HG03064 (cell line): ENCODE results near the gene LSP1.
"Not testable (repeated sequence)": the region's sequence is repeated elsewhere in the genome, so short reads cannot be mapped to it uniquely, and the experiment has no call there.

ENCODE experiments used
- ATAC-seq: cut with Tn5 transposase; IDR thresholded peaks from one replicate; pipeline ENCODE4 v1.9.1; 2021; ENCODE audit warnings: low read depth; ENCODE audit not compliant: unreplicated experiment

Gene LSP1

DNA sequence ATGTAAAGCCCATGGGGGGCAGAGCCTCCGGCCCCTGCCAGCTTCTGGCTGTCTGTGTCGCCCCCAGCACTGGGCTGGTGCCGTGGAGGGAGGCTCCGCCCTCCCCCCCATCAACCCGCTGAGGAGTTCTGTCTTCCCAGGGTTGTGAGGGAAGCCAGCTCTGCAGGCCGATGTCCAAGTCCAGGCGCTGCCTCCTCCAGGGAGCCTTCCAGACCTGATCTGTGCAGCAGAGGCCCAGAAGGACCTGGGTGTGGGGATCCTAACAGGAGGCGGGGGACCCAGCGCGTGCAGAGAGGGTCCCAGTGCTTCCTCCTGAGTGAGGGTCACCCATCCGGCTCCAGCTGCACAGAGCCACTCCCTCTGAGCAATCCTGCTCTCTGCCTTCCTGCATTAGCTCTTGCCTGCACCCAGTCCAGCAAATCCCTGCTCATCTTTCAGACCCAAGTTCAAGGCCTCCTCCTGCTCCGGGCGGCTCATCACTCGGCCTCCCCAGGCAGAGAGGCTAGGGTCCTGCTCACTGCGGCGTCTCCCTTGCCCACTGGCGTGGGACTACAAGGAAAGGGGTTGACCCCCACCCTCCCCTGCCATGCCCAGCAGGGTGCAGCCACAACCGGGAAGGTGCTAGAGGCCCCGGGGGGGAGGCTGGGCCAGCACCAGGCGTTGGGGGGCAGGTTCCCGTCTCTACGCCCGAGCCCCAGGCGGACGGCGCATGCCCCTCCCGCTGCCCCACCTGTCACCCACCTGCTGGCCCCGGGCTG, 22.4 kb downstream of the LSP1 start:
- no peak for ATAC-seq

DNA sequence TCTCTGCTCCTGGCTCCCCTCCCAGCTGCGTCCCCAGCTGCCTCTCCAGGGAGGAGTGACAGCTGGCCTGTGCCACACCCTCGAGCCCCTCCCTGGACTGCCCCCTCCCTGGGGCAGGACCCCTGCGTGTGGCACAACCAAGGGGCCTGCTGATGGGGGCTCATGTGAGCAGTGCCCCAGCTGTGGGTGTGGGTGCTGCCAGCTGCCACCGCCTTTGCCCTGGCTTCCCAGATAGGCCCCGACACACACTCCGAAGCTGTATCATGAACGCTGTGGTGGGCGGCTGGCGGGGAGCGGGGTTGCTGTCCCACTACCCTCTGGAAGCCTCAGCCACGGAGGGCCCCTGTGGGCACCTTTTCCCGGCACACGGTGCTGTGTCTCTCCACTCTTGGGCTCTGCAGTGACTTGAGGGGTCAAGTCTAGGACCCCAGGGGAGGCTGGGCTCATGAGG, 23.0 kb downstream of the LSP1 start:
- not testable (repeated sequence) for ATAC-seq

DNA sequence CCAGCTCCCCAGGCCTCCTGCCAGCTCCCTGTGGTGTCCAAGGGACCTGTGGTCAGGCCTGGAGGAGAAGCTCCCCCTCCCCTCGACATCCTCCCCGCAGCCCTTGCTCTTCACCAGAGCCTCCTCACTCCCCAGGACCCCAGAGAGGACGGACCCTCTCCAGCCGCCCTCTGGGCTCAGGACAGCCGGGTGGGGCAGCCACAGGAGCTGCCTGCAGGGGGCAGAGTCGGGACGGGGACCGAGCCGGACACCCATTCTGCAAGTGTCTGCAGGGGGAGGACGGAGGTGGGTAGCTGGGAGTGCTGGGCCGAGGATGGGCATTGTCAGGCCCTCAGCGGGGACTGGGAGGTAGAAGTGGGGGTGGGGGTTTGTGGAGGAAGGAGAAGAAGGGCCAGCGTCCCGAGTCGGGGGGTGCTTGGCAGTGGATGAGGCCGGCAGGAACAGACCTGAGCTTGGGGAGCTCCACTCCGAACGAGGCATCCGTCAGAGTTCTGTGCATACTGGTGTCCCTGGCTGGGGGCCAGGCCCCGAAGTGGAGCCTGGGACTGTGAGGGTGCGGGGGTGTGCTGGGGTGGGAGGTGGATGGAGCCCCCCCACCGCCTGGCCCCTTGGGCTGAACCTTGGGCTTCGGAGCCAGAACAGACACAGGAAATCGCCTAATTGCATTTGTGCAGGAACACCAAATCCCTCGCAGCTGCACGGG, 23.6 kb downstream of the LSP1 start:
- ATAC-seq = no peak

DNA sequence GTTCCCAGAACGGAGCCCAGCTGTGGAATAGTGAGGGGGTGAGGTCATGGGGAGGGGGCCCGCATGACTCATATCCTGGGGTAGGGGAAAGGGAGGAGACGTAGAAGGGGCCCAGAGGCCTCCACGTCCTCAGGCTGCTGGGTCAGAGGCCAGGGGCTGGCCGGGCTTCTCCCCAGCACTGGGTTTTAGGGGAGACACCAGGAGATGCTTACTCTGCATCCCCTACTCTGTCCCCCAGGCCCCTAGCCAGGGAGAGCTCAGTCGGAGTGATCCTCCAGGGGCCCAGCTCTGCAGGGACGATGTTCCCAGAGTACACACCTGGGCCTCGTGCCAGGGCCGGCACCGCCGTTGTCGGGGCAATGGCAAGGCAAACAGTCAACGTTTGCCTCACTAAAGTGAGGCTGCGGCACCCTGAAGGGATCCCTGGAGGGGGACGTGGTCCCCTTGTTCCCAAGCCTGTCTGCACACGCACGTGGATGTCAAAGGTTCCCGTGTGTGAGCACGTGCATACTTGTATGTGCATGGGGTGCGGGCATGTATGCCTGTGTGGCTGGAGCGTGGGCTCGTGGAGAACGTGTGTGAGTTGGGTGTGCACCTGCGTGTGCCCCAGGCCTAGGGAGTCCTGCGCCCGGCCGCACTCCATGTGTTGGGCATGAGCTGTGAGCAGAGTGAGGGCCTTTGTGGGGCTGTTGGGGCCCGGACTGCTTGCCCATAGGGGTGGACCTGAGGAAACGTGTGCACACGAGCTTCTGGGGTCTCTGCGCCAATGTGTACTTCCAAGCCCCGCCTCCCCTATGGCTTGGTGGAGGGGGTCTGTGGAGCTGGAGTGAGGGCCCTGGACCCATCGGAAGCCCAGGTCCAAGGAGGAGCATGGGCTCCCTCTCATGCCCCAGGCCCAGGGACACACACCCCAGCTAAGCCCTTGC, 24.6 kb downstream of the LSP1 start:
- ATAC-seq = no peak

DNA sequence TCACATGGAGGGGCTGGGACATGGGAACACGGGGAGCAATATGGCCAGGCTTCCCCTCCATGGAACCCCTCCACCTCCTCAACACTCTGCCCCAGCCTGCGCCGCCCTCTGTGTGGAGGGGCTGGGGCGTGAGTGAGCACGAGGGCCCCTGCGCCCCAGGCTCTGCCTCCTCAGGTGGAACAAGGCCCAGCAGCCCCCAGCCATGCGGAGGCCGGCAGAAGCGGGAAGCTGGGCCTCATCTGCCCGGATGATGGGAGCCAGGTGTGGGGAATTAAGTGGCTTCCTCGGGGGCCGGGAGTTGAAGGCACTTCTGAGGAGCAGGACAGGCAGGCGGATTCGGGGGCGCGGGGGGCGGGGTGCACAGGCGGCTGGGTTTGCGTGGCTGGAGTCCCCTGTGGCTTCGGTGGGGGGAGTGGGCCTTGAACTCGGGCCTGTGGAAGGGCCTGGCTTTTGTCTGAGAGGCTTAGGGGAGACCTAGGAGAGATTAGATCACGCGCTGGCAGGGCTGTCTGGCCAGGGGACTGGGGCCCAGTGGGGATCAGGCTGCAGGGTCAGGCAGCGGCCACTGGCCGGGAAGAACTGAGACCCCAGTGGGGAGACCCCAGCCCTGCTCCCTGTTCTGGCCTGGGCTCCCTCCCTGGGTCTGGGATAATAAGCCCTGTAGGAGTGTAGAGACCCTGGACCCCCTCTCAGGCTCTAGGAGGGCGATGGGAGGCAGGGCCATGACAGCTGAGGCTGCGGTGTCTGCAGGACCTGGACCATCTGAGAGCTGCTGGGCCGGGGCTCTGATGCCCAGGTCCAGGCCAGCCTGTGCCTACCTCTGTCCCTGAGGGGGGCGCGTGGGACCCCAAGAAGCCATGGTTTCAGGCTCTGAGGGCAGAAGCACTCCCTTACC, 25.5 kb downstream of the LSP1 start:
- ATAC-seq = no peak

DNA sequence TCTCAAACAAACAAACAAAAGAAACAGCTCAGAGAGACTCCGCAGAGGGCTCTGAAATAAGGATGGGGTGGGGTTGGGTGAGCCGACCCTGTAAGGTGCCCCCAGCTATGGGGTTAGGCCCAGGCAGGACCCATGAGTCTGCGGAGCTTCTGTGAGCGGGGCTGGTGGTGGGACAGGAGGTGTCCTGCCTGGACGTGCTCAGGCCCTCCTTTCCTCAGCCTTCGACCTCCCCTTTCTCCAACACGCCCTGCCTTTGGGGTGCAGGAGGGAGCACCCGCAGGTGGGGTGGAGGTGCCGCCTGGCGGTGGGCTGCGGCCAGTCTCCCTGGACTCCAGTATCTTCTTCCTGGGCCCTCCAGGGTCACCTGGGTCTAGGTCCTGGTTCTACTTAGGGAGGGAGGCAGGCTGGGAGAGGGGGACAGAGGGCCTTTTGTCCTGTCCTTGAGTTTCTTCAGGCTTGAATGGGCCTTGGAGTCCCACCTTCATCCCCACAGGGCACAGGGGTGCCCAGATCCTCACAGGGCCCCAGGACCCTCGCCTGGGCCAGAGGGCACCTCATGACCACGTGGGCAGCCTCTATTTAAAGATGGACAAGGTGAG, 26.6 kb downstream of the LSP1 start:
- no peak for ATAC-seq

DNA sequence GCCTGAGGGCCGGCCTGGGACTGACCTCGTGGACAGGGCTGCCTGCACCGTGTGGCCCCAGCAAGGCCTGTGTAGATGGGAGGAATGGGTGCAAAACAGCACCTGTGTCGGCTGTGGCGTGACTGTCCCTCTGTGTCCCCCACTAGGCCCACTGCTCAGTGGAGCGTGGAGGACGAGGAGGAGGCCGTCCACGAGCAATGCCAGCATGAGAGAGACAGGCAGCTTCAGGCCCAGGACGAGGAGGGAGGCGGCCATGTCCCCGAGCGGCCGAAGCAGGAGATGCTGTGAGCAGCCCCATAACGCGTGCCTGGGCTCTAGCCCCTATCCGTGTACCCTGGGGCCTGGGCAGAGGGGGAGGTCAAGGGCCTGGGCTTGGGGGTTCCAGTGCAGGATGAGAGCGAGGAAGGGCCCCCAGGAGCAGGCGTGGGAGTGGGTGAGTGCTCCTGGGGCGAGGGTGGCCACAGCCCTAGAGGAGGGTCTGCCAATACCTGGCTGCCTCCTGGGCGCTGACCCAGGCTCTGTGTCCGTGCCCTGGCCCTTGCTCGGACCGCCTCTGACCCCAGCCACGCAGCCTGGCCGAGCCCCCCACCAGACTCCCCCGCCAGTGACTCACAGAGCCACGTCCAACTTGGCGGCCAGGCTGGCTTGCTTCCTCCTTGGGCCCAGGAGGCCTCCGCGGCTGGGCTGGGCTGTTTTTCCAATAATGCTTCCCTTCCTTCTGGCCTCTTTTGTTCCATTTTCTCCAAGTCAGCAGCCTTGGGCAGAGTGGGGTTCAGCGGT, 27.2 kb downstream of the LSP1 start:
- ATAC-seq = no peak

DNA sequence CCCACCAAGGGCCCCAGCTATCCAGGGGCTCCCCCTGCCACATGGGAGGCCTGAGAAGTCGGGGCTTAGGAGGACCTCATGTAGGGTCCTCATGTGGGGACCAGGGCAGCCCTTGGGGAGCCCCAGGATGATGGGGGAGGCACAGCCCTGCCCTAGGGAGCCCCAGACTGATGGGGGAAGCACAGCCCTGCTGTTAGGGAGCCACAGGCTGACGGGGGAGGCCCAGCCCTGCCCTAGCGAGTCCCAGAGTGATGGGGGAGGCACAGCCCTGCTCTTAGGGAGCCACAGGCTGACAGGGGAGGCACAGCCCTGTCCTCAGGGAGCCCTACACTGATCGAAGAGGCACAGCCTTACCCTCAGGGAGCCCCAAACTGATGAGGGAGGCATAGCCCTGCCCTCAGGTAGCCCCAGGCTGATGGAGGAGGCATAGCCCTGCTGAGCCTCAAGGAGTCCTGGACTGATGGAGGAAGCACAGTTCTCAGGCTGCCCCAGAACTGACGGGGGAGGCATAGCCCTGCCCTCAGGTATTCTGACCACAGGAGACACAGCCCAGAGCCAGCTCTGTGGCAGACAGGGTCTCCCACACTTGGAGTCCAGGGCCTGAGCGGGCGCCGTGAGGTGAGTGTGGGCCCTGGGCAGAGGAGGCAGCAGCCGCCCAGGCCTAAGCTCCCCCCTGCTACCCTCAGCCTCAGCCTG, 28.0 kb downstream of the LSP1 start:
- ATAC-seq = no peak

DNA sequence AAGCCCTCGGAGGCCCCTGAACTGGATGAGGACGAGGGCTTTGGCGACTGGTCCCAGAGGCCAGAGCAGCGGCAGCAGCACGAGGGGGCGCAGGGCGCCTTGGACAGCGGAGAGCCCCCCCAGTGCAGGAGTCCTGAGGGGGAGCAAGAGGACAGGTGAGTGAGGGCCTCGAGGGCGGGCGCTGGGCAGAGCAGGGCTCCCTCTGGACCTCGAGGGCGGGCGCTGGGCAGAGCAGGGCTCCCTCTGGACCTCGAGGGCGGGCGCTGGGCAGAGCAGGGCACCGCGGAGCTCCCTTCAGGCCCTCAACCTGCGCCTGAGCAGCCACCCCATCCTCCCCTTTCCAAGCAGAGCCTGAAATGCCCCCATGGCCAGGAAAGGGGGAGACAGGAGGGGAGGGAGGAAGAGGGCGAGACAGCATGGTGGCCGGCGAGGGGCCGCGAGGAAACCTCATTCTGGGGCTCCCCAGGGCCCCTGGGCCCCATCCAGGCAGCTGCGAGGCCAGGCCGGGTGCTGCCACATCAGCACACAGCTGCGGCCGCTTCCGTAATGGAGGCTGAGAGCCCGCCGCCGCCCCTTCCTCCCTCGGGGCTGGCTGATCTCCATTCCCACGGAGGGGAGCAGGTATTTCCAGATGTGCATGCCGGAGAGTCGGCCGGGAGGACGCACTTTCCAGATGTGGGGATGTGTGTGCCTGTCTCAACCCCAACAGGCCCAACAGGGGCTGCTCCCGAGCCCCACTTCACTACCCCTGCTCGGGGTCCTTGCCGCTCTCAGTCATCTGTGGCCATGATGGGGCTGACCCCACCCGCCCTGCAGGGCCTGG, 28.8 kb downstream of the LSP1 start:
- no peak for ATAC-seq

DNA sequence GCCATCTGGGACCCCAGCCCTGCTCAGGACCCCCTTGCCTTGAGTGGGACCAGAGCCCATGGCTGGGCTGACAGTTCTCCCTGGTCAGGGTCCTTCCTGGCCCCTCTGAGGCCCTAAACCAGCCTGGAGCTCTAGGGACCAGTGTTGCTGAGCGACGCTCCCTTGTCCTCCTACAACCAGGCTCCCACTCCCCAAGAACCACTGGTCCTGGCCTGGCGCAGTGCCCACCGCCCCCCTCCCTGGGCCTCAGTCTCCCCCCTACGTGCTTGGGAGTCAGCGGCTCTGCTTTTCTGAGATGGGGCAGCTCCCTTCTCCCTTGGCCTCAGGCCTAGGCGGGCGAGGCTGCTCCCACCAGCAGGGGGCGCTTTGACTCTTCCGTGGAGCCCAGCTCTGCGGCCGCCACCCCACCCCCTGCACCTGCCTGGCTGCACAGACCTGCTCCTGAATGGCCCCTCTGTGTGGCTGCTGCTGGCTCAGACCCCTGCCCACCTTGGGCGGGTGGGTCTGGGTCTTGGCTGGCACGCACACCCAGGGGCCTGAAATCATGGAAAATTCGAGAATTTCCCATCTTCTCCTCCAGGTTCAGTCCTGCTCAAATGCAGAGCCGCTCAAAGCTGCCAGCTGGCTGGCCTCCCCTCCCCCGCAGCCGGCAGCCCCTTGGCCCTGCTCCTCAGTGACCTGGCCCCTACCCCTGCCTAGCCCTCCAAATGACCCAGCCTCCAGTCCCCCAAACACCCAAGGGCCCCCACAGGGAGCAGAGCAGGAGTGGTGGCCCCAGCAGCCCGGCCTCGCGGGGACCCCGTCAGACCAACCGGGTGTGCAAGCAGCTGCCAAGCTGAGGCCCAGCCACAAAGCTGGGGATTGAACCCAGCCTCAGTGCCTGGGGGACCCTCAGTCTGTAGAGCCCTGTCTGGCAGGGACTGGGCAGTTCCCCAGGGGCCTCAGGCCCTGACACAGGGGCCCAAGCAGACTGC, 29.7 kb downstream of the LSP1 start:
- ATAC-seq = no peak

DNA sequence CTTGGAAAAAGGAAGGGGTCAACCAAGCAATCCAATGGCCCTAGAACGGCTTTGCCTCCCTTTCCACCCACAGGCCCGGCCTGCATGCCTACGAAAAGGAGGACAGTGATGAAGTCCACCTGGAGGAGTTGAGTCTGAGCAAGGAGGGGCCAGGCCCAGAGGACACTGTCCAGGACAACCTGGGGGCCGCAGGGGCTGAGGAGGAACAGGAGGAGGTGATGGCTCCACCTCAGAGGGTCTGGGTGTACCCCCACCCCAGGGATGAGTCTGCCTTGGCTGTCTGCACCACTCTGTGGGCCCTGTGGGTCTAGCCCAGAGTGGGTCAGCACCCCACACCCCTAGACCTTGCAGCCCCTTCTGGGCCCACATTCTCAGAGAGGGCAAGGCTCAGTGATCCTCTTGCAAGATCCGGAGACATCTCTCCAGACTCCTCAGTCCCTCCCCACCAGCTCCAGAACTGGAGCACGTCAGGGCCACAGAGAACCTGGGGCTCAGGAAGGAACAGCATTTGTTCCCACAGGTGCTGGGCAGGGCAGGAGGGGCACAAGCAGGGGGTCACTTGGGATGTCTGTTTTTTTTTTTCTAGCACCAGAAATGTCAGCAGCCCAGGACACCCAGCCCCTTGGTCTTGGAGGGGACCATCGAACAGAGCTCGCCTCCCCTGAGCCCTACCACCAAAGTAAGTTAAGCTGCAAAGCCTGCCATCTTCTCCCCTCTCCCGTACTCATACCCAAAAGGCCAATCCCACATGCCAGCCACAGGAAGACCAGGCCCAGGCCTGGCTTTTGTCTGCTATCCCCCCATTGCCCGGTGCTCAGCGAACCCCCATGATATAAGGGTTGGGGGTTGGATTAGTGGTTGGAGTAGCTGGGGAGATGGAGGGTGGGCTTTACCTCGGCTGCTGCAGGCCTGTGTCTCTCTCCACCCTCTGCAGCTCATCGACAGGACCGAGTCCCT, 30.7 kb downstream of the LSP1 start:
- no peak for ATAC-seq

DNA sequence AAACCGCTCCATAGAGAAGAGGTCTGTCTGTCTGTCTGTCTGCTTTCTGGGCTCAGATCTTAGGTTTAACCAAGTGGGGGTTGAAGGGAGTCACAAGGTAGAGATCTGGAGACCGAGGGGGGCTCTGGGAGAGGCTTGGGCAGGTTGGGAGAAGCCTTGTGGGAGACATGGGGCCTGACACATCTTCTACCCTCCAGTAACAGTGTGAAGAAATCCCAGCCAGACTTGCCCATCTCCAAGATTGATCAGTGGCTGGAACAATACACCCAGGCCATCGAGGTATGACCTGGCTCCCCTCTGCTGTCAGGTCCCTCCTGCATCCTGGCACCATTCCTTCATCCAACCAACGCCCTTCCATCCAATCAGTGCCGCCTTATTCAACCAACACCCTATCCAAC, 31.4 kb downstream of the LSP1 start:
- no peak for ATAC-seq

DNA sequence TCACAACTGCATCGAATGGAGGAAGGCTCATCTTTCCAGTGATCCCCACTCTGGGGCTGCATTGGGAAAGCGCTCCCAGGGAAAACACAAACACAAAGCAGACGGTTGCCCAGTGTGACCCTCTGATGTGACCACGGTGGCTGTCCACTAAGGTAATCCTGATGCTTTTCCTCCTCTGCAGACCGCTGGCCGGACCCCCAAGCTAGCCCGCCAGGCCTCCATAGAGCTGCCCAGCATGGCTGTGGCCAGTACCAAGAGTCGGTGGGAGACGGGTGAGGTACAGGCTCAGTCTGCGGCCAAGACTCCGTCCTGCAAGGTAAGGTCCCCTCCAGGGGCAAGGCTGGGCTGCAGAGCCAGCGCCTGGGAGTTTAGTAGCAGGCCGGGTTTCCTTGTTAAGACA, 33.7 kb downstream of the LSP1 start:
- ATAC-seq = not testable (repeated sequence)

DNA sequence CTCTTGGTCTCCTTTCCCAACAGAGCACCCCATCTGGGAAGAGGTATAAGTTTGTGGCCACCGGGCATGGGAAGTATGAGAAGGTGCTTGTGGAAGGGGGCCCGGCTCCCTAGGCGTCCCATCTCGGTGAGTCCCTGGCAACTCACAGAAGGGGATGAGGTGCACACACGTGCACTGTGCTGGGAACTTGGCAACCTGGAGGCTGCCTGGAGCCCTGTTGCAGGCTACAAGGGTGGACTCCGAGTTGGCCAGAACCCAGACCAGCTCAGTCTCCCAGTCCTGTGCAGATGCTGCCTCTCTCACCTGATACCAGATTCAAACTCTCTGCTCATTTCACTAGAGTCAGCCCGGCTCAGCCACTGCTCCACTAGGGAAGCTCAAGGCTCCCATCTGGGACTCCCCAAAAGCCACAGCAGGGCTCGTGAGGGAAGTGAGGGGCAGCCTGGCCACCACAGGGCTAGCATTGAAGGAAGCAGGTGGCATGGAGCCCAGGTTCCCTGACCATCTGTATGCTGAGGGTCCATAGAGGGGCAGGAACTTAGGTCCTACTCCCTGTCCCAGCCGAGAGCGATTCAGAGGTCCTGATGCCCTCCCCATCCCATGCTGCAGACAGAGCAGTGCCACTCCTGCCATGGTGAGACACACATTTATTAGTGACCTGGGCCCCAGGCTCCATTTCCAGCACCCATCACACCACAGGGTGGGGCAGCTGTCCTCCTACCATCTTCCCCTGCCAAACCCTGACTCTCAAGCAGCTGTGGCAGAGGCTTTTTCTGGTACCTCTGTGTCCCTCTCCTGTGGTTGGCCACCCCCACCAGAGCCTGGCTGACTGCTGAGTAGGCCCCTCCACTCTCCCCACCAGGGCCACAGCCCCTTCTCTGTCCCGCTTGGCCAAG, 34.8 kb downstream of the LSP1 start:
- ATAC-seq = no peak
